IMR-90 (cell line): Measurements from ENCODE around the gene APH1A.

ENCODE experiments used
- BHLHE40 ChIP-seq: fragments of 150-350 bp; IDR thresholded peaks from 2 replicates; pipeline ENCODE4 v1.6.1; 2016; ENCODE audit warnings: mild to moderate bottlenecking, low read depth, low read length
- FOS ChIP-seq: fragments of 150-350 bp; IDR thresholded peaks from 2 replicates; pipeline ENCODE4 v1.6.1; 2016; ENCODE audit warnings: low read depth, low read length

DNA sequence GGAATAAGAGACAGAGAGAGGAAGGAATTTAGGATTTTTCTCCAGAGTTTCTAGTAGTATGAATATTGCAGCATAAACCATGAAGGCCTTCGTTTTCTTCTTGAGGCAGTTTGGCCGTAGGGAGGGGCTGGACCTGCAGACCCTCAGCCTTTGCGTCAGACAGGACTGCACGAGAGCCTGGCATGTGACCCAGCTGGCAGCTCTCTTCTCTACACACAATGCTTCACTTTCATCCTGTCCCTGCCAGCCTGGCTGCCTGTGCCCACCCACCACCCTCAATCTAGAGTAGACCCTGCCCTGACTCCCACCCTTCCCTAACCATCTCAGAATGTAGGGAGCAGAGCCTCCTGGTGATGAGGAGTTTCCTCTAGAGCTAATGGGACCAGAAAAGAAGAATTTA is 9.6 kb downstream of the APH1A start:
- TF ChIP-seq FOS (no peak), BHLHE40 (no peak)
